ENCODE data around the gene ALK.

Gene ALK

DNA sequence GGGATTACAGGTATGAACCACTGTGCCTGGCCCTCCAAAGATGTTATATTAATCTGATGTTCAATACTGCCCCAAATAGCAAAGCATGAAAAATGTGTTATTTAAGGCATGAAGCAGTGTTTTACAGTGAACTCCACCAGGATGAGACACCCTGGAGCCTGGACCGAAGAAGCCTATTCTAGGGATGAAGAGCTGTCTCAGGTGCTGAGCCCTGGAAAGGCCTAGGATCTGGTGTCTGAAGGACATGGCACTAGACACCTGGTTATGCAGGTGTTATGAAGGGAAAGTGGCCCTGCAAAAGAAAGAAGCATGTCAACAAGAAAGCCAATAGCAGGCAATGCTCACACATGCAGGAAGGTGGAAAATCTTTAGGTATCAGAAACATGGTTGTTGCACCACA is 431.8 kb downstream of the ALK start:
- no peak overlapping the region for H3K27ac ChIP-seq
- TF ChIP-seq EZH2 (IDR thresholded peaks at IDR 0.05) (no peak), POLR2AphosphoS5 (IDR thresholded peaks at IDR 0.05; ENCODE audit: borderline replicate concordance, low read depth, low read length) (no peak), FOXP2 (optimal IDR thresholded peaks at IDR 0.05; ENCODE audit: control extremely low read depth, extremely low read length, insufficient read depth) (no peak)

DNA sequence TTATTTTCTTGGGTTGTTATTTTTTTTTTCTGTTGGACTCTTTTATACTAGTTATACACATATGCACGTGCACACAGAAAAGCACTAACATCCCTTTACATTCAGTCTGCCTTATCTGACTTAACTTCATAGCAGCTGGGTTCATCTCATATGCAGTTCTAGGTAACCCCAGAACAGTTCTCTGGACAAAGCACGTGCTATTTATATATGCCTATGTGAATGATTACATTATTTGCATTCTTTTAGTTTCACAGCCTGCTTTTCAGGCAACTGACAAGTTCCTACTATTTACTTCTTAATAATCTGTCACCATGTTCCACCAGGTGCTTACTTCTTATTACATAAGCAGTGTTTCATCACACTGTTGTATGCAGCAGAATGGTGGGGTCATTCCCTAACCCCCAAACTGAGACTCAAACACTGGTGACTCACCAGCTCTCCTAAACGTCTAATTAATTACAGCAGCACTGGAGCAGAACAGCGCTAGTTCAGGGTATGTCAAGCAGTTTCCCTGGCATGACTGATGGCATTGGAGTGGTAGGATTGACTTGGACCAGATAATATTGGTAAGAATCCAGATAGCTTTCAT is 433.3 kb downstream of the ALK start:
- TF ChIP-seq POLR2AphosphoS5 (IDR thresholded peaks at IDR 0.05; ENCODE audit: borderline replicate concordance, low read depth, low read length), result no peak
- no peak for TF ChIP-seq EZH2 (IDR thresholded peaks at IDR 0.05)
- DNase-seq (ENCODE audit: low read depth, low spot score), result no peak
- Histone ChIP-seq H3K9ac (ENCODE audit: insufficient read length) (no peak overlapping the region), H3K27ac (no peak overlapping the region), H3K9me3 (ENCODE audit: low read depth, low read length) (no peaks in the 10 kb centered on the region), H3K36me3 (ENCODE audit: insufficient read depth, low read length) (0 out of 2 replicates have a peak, but pooled peaks cover 4% of the 10 kb centered on the region), H3K4me3 (no peak overlapping the region)

More for the DNA sequence above, 431.8 kb downstream of the ALK start:
- Histone ChIP-seq H3K9ac (ENCODE audit: insufficient read length) (no peak overlapping the region), H3K4me3 (no peak overlapping the region), H3K9me3 (ENCODE audit: low read depth, low read length) (no peaks in the 10 kb centered on the region), H3K36me3 (ENCODE audit: insufficient read depth, low read length) (0 out of 2 replicates have a peak, but pooled peaks cover 4% of the 10 kb centered on the region)
- no peak for DNase-seq (ENCODE audit: low read depth, low spot score)

DNA sequence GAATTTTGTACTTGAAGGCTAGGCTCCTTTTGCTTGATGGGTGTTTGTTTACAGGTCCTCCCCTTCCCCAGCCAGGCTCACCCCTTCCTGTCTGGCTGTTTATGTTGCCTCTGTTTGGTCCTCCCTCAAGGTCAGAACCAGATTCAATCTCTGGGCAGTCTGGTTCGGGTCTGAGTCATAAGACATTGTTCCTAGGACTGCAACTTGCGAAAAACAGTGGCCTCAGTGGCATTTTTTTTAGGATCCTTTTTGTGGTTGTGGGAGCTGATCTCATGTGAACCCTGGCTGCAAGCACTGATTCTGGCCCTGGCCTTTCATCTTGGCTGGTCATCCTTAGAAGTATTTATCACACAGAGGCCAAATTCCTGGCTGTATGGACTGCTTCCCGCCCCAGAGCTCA is 435.8 kb downstream of the ALK start:
- H3K27ac ChIP-seq, result no peak overlapping the region
- no peak overlapping the region for H3K4me3 ChIP-seq
- H3K36me3 ChIP-seq (ENCODE audit: insufficient read depth, low read length), result no peaks in the 10 kb centered on the region
- DNase-seq (ENCODE audit: low read depth, low spot score), result no peak
- no peaks in the 10 kb centered on the region for H3K9me3 ChIP-seq (ENCODE audit: low read depth, low read length)
- no peak overlapping the region for H3K9ac ChIP-seq (ENCODE audit: insufficient read length)
- TF ChIP-seq FOXP2 (optimal IDR thresholded peaks at IDR 0.05; ENCODE audit: control extremely low read depth, extremely low read length, insufficient read depth) (no peak), EZH2 (IDR thresholded peaks at IDR 0.05) (no peak), POLR2AphosphoS5 (IDR thresholded peaks at IDR 0.05; ENCODE audit: borderline replicate concordance, low read depth, low read length) (no peak)

DNA sequence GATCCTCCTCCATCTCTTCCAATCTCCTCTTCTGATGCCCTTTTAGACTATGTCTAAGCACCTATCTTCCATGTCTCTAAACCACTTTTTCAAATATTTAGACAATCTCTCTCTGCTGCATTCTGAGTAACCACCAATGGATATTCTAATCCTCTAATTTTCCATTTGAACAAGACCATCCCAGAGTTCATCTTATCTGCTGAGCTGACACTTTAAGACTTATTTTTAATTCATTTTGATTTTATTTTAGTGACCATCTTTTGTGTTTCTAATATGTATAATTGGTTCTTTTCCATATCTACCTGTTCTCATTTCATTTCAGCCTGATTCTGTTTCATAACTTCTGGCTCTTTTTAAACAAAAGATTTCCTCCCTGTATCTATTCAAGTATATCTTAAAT is 436.3 kb downstream of the ALK start:
- Histone ChIP-seq H3K27ac (no peak overlapping the region), H3K4me3 (no peak overlapping the region), H3K9me3 (ENCODE audit: low read depth, low read length) (no peaks in the 10 kb centered on the region), H3K9ac (ENCODE audit: insufficient read length) (no peak overlapping the region), H3K36me3 (ENCODE audit: insufficient read depth, low read length) (no peaks in the 10 kb centered on the region)
- no peak for TF ChIP-seq FOXP2 (optimal IDR thresholded peaks at IDR 0.05; ENCODE audit: control extremely low read depth, extremely low read length, insufficient read depth)
- no peak for DNase-seq (ENCODE audit: low read depth, low spot score)

DNA sequence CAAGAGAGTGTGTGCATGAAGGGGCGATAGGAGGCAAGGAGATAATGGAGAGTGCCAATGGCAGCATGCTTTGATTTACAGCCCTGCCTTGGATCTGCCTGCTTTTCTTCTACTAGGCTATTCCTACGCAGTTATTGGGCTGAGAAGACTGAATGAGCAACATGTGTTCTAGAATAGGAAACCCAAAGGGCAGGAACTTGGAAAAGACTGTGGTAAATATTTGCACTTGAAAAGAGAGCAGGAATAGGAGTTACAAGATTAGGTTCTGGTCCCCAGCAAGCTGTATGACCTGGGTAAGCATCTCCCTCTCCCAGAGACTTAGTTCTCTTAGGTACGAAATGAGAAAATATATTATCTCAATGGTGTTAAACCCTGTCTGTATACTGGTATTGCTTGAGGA is 438.5 kb downstream of the ALK start:
- Histone ChIP-seq H3K9ac (ENCODE audit: insufficient read length) (no peak overlapping the region), H3K4me3 (no peak overlapping the region), H3K9me3 (ENCODE audit: low read depth, low read length) (no peaks in the 10 kb centered on the region), H3K27ac (no peak overlapping the region), H3K36me3 (ENCODE audit: insufficient read depth, low read length) (no peaks in the 10 kb centered on the region)
- no peak for TF ChIP-seq EZH2 (IDR thresholded peaks at IDR 0.05)
- no peak for TF ChIP-seq FOXP2 (optimal IDR thresholded peaks at IDR 0.05; ENCODE audit: control extremely low read depth, extremely low read length, insufficient read depth)
- TF ChIP-seq POLR2AphosphoS5 (IDR thresholded peaks at IDR 0.05; ENCODE audit: borderline replicate concordance, low read depth, low read length), result no peak
- DNase-seq (ENCODE audit: low read depth, low spot score), result no peak

DNA sequence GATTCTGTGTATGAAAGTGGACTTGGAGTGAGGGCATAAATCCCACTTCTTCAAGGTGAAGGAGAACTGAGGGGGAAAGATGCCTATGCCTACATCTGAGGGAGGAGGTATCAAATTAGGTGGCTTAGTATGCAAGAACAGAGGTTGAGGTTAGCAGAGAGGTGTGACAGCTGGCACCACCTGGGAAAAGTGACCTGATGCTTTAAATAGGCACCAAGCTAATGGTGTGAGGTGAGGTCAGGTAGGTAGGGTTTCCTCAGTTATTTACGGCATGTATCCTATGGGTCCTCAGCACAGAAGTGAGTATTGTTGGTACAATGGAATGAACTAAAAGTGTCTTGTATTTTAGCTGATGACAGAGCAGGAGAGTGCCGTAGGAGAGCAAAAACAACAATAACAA is 439.0 kb downstream of the ALK start:
- Histone ChIP-seq H3K36me3 (ENCODE audit: insufficient read depth, low read length) (no peaks in the 10 kb centered on the region), H3K4me3 (no peak overlapping the region), H3K9me3 (ENCODE audit: low read depth, low read length) (no peaks in the 10 kb centered on the region), H3K27ac (no peak overlapping the region), H3K9ac (ENCODE audit: insufficient read length) (no peak overlapping the region)
- TF ChIP-seq POLR2AphosphoS5 (IDR thresholded peaks at IDR 0.05; ENCODE audit: borderline replicate concordance, low read depth, low read length), result no peak
- TF ChIP-seq EZH2 (IDR thresholded peaks at IDR 0.05), result no peak
- TF ChIP-seq FOXP2 (optimal IDR thresholded peaks at IDR 0.05; ENCODE audit: control extremely low read depth, extremely low read length, insufficient read depth), result no peak
- DNase-seq (ENCODE audit: low read depth, low spot score), result no peak

DNA sequence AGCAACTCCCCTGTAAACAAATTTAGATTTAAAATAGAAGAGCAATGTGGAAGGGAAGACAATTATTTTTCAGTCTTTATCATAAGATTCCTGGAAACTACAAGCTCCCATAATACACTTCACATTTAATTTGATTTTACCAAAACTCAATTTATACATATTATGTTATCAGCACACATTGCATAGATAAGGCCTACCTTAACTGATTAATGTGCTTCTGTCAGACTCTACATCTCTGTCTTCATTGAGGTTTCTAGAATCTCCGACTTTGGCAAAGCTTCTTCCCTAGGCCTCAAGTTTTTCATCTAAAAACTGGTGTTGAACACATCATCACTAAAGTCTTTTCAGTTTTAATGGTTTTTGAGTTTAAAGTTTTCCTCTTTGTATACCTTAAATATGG is 440.1 kb downstream of the ALK start:
- Histone ChIP-seq H3K9me3 (ENCODE audit: low read depth, low read length) (no peaks in the 10 kb centered on the region), H3K4me3 (no peak overlapping the region), H3K9ac (ENCODE audit: insufficient read length) (no peak overlapping the region), H3K36me3 (ENCODE audit: insufficient read depth, low read length) (no peaks in the 10 kb centered on the region), H3K27ac (no peak overlapping the region)
- TF ChIP-seq EZH2 (IDR thresholded peaks at IDR 0.05), result no peak
- no peak for DNase-seq (ENCODE audit: low read depth, low spot score)

DNA sequence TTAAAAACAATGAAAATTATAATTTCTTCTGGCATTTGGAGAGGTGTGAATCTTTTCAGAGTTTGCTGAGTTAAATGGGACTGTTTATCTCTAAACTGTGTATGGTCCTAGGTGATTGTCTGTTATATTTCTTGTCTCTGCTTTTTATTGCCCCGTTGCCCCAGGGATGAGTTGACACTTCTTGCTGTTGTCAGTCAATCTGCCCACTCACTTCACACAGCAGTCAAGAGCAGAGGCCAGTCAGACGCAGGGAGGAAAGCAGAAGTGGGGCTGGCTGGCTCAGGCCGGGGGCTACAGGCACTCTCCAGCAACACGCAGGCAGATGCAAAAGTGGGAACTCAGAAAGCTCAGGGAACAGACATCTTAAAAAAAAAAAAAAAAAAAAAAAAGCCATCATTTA is 441.0 kb downstream of the ALK start:
- TF ChIP-seq EZH2 (IDR thresholded peaks at IDR 0.05) (no peak), FOXP2 (optimal IDR thresholded peaks at IDR 0.05; ENCODE audit: control extremely low read depth, extremely low read length, insufficient read depth) (no peak), POLR2AphosphoS5 (IDR thresholded peaks at IDR 0.05; ENCODE audit: borderline replicate concordance, low read depth, low read length) (no peak)
- no peaks in the 10 kb centered on the region for H3K9me3 ChIP-seq (ENCODE audit: low read depth, low read length)
- DNase-seq (ENCODE audit: low read depth, low spot score), result no peak
- no peak overlapping the region for H3K9ac ChIP-seq (ENCODE audit: insufficient read length)
- no peak overlapping the region for H3K4me3 ChIP-seq
- no peak overlapping the region for H3K27ac ChIP-seq
- no peaks in the 10 kb centered on the region for H3K36me3 ChIP-seq (ENCODE audit: insufficient read depth, low read length)

DNA sequence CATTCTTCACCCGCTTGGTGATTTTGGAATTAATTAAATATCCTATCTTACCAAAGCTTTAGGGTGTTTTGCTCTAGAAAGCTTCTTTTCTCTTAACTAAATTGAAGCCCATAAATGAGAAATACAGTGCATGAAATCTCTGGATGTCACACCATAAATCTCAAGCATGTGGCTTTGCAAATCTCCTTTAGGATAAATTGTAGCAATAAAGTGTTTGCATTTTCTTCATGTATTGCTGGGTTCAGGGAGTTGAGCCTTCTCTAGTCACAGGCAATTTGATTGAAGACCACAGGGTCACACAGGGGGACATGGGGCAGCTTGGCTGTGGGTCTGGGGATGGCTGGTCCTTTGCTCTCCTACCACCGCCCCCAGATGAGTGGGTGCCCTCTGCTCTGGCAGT is 442.0 kb downstream of the ALK start:
- no peak overlapping the region for H3K4me3 ChIP-seq
- no peaks in the 10 kb centered on the region for H3K36me3 ChIP-seq (ENCODE audit: insufficient read depth, low read length)
- no peak overlapping the region for H3K27ac ChIP-seq
- no peaks in the 10 kb centered on the region for H3K9me3 ChIP-seq (ENCODE audit: low read depth, low read length)
- H3K9ac ChIP-seq (ENCODE audit: insufficient read length), result no peak overlapping the region
- TF ChIP-seq FOXP2 (optimal IDR thresholded peaks at IDR 0.05; ENCODE audit: control extremely low read depth, extremely low read length, insufficient read depth) (no peak), POLR2AphosphoS5 (IDR thresholded peaks at IDR 0.05; ENCODE audit: borderline replicate concordance, low read depth, low read length) (no peak), EZH2 (IDR thresholded peaks at IDR 0.05) (no peak)
- no peak for DNase-seq (ENCODE audit: low read depth, low spot score)
